Measurements from ENCODE around the gene COL27A1. TPM values are rescaled to one million over a fixed set of nuclear protein-coding genes. Genes with fewer than 3 reads are reported as not detected.

Gene COL27A1
- total RNA-seq, 1 donor from 2014 or later = 6.4 TPM

GRCh38 chr9:114192539-114192938 lies 37.2 kb downstream of the COL27A1 start:
- Histone ChIP-seq H3K27me3 (ENCODE audit: low read depth) (no peaks in the 10 kb centered on the region), H3K36me3 (peaks cover 8% of the 10 kb centered on the region), H3K4me3 (no peak overlapping the region), H3K9me3 (replicated peaks) (peaks cover 18% of the 10 kb centered on the region), H3K4me1 (no peaks in the 10 kb centered on the region), H3K27ac (replicated peaks) (no peak overlapping the region)
- no peak for TF ChIP-seq CTCF (IDR thresholded peaks at IDR 0.05; ENCODE audit: borderline replicate concordance)
- no peak for DNase-seq
- intact Hi-C loops (cut with micrococcal nuclease) = no loop called here

- no peak for DNase-seq
- no peak for TF ChIP-seq CTCF (IDR thresholded peaks at IDR 0.05; ENCODE audit: borderline replicate concordance)
- no peaks in the 10 kb centered on the region for H3K4me1 ChIP-seq
- peak overlapping the region; percentile 11 for H3K27ac ChIP-seq (replicated peaks)
- H3K27me3 ChIP-seq (ENCODE audit: low read depth) = no peaks in the 10 kb centered on the region
- peaks cover 18% of the 10 kb centered on the region for H3K9me3 ChIP-seq (replicated peaks)
- no peak overlapping the region for H3K4me3 ChIP-seq
- H3K36me3 ChIP-seq = peaks cover 8% of the 10 kb centered on the region
- intact Hi-C loops (cut with micrococcal nuclease) = no loop called here
Observed at GRCh38 chr9:114193090-114193489, 37.8 kb downstream of the COL27A1 start.

- no peak for DNase-seq
- Histone ChIP-seq H3K9me3 (replicated peaks) (no peaks in the 10 kb centered on the region), H3K27me3 (ENCODE audit: low read depth) (no peaks in the 10 kb centered on the region), H3K4me3 (no peak overlapping the region), H3K27ac (replicated peaks) (no peak overlapping the region), H3K36me3 (no peaks in the 10 kb centered on the region), H3K4me1 (no peaks in the 10 kb centered on the region)
- TF ChIP-seq CTCF (IDR thresholded peaks at IDR 0.05; ENCODE audit: borderline replicate concordance) = no peak
- intact Hi-C loops (cut with micrococcal nuclease) = no loop called here
Observed at GRCh38 chr9:114196117-114196516, 40.8 kb downstream of the COL27A1 start.

GRCh38 chr9:114196979-114197622 lies 41.8 kb downstream of the COL27A1 start:
- intact Hi-C loops (cut with micrococcal nuclease) = no loop called here
- Histone ChIP-seq H3K4me3 (no peak overlapping the region), H3K27ac (replicated peaks) (no peak overlapping the region), H3K36me3 (no peaks in the 10 kb centered on the region), H3K27me3 (ENCODE audit: low read depth) (no peaks in the 10 kb centered on the region), H3K9me3 (replicated peaks) (no peaks in the 10 kb centered on the region), H3K4me1 (no peaks in the 10 kb centered on the region)
- no peak for DNase-seq
- no peak for TF ChIP-seq CTCF (IDR thresholded peaks at IDR 0.05; ENCODE audit: borderline replicate concordance)

GRCh38 chr9:114198249-114199040 lies 43.1 kb downstream of the COL27A1 start:
- Histone ChIP-seq H3K9me3 (replicated peaks) (no peaks in the 10 kb centered on the region), H3K36me3 (no peaks in the 10 kb centered on the region), H3K27me3 (ENCODE audit: low read depth) (no peaks in the 10 kb centered on the region), H3K4me1 (no peaks in the 10 kb centered on the region), H3K27ac (replicated peaks) (no peak overlapping the region), H3K4me3 (no peak overlapping the region)
- no peak for TF ChIP-seq CTCF (IDR thresholded peaks at IDR 0.05; ENCODE audit: borderline replicate concordance)
- intact Hi-C loops (cut with micrococcal nuclease) = no loop called here
- DNase-seq = no peak
